Fibroblast of lung (primary cell): Measurements from ENCODE around the gene PCSK7. TPM values are rescaled to one million over a fixed set of nuclear protein-coding genes. Genes with fewer than 3 reads are reported as not detected.
A peak's percentile ranks its signal among the peaks of the same experiment; 100 is the strongest.

Experiments used
- DNase-seq, 2 donors: peaks; one replicate each; pipeline versions ENCODE4 v3.0.0 to v3.0.0-alpha.2; 2010; ENCODE audit warnings: low read depth in 2 of 2
- H2AFZ ChIP-seq: 2 replicates; pipeline ENCODE4 v1.5.1; 2012; ENCODE audit warnings: low read length, control low read depth, inconsistent platforms
- H3K27ac ChIP-seq: 2 replicates; pipeline ENCODE4 v1.5.1; 2011; ENCODE audit warnings: low read length, control low read depth; ENCODE audit not compliant: insufficient read depth
- H3K27me3 ChIP-seq: 2 replicates; pipeline ENCODE4 v1.5.1; 2011; ENCODE audit warnings: mild to moderate bottlenecking, low read length; ENCODE audit not compliant: control insufficient read depth, insufficient read depth
- H3K36me3 ChIP-seq: 2 replicates; pipeline ENCODE4 v1.5.1; 2011; ENCODE audit warnings: low read length; ENCODE audit not compliant: control insufficient read depth, insufficient read depth
- H3K4me1 ChIP-seq: 2 replicates; pipeline ENCODE4 v1.5.1; 2011; ENCODE audit warnings: low read length; ENCODE audit not compliant: control insufficient read depth, insufficient read depth; ENCODE audit errors: extremely low read depth
- H3K4me2 ChIP-seq: 2 replicates; pipeline ENCODE4 v1.5.1; 2011; ENCODE audit warnings: low read length, control low read depth; ENCODE audit not compliant: insufficient read depth; ENCODE audit errors: extremely low read depth
- H3K4me3 ChIP-seq, 4 experiments: fragments of 200-600 bp in 1 of 4; sonication (generic) in 1 of 4; replicated peaks in 1 of 4; 2 replicates each; pipeline ENCODE4 v1.5.1; 2011 to 2016; ENCODE audit warnings: low read length in 4 of 4, low read depth in 3 of 4, mild to moderate bottlenecking in 3 of 4, control low read depth in 2 of 4, inconsistent platforms in 1 of 4, mixed read lengths in 1 of 4; ENCODE audit not compliant: insufficient read depth in 1 of 4; ENCODE audit errors: control extremely low read depth in 1 of 4
- H3K79me2 ChIP-seq: 2 replicates; pipeline ENCODE4 v1.5.1; 2012; ENCODE audit warnings: mild to moderate bottlenecking, low read length, inconsistent platforms; ENCODE audit not compliant: control insufficient read depth, insufficient read depth
- H3K9ac ChIP-seq: 2 replicates; pipeline ENCODE4 v1.5.1; 2011; ENCODE audit warnings: mild to moderate bottlenecking, low read length, control low read depth; ENCODE audit not compliant: insufficient read depth
- H3K9me3 ChIP-seq: 2 replicates; pipeline ENCODE4 v1.5.1; 2012; ENCODE audit warnings: low read depth, low read length; ENCODE audit not compliant: control insufficient read depth, insufficient read depth
- H4K20me1 ChIP-seq: 2 replicates; pipeline ENCODE4 v1.5.1; 2011; ENCODE audit warnings: low read length; ENCODE audit not compliant: control insufficient read depth, insufficient read depth; ENCODE audit errors: extremely low read depth
- CTCF ChIP-seq, 2 donors: IDR thresholded peaks in 1 of 2; conservative IDR thresholded peaks in 1 of 2; 1 replicate in 1 of 2; 2 replicates in 1 of 2; pipeline ENCODE4 v1.5.1; 2011 to 2012; ENCODE audit warnings: low read length in 2 of 2, control low read depth in 1 of 2, inconsistent platforms in 1 of 2, low read depth in 1 of 2, mild to moderate bottlenecking in 1 of 2
- EZH2 ChIP-seq: IDR thresholded peaks from 2 replicates; pipeline ENCODE4 v1.5.1; 2012; ENCODE audit warnings: low read length, control low read depth, mild to moderate bottlenecking; ENCODE audit errors: missing control alignments
- polyA plus RNA-seq, 2 donors: library from polyadenylated mRNA; depleted of rRNA in 1 of 2; stranded (reverse) in 1 of 2; unstranded in 1 of 2; fragments of >200 nt; gene quantifications; 2 replicates each; pipeline ENCODE4 v1.2.1, GENCODE V29; 2011 to 2012; ENCODE audit warnings: missing spikeins in 1 of 2
- total RNA-seq: library from RNA; depleted of rRNA; stranded (reverse); fragments of >200 nt; gene quantifications from 2 replicates; pipeline ENCODE4 v1.2.1, GENCODE V29; 2014

The PCSK7 gene
- total and polyA plus RNA-seq, 2 donors (not counting 1 experiment from before 2014, with no cell fraction given), result 26.8 to 38.3 TPM

- peaks cover 2% of the 10 kb centered on the region for H3K4me1 ChIP-seq
- H3K9ac ChIP-seq, result peak overlapping the region; percentile 66
- peaks cover 35% of the 10 kb centered on the region for H3K79me2 ChIP-seq
- no peaks in the 10 kb centered on the region for H3K9me3 ChIP-seq
- no peaks in the 10 kb centered on the region for H3K27me3 ChIP-seq
- peak overlapping the region; percentile 97 for H3K4me2 ChIP-seq
- no peak for DNase-seq
- peak overlapping the region; percentile 46 to 99 (median 72) for H3K4me3 ChIP-seq
- no peaks in the 10 kb centered on the region for H4K20me1 ChIP-seq
- H3K27ac ChIP-seq, result peak overlapping the region; percentile 38
- no peak overlapping the region for H2AFZ ChIP-seq
- TF ChIP-seq CTCF (conservative IDR thresholded peaks at IDR 0.05 in 1 of 2, IDR thresholded peaks at IDR 0.05 in 1 of 2; ENCODE audit: low read depth in 1 of 2, low read length in 2 of 2) (no peak), EZH2 (no peak)
- H3K36me3 ChIP-seq, result peaks cover 13% of the 10 kb centered on the region
Measured at GRCh38 chr11:117232911-117233409, 1.1 kb upstream of the PCSK7 start.

DNA sequence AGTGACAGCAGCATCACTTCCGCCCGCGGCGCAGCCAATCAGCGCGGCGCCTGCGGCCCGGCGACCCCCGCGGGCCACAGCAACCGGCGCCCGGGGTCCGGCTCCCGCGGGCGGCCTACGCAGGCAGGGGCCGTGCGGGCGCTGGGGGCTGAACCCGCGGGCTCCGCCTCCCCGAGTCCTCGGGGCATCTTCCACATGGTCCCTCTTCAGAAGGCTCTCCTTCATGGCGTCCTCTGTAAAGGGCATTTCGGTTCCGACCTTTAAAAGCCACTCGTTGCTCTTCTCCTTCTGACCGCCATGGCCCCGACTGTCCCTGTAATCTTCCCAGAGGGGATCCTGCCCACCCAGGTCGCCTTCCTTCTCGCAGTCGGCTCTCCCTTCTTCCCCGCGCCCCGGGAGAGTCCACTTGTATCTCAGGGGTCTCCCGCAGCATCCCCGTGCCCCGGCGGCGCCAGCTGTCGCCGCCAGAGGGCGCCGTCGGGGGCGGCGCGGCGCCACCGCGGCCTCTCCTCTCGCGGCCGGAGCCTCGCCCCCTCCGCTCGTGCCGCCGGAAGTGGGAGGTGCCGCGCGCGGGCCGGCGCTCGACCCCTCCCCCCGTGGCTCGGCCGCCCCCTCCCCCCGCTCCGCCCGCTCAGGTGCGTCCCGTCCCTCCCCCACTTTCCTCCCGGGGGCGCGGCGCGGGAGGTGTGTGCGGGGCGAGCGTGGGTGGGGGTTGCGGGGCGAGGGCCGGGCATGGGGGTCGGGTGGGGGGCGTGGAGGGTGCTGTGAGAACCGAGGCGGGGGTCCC is 412 bp upstream of the PCSK7 start, which contains the start of gene RNF214:
Gene RNF214 (plus strand): TSS at position 580 of the 787 bp plus-strand sequence. CDS start 1,602 bp downstream, outside the sequence.
- Histone ChIP-seq H3K9ac (peak within 1 kb of the TSS; percentile 86), H3K4me2 (peak within 1 kb of the TSS; percentile 97), H3K9me3 (no peaks in the 10 kb centered on the region), H3K4me1 (peaks cover 2% of the 10 kb centered on the region), H2AFZ (peak within 1 kb of the TSS; percentile 88), H3K4me3 (peak within 1 kb of the TSS; percentile 89 to 99 (median 94)), H4K20me1 (no peaks in the 10 kb centered on the region), H3K36me3 (peaks cover 14% of the 10 kb centered on the region), H3K27ac (peak within 1 kb of the TSS; percentile 92), H3K79me2 (peaks cover 35% of the 10 kb centered on the region), H3K27me3 (no peaks in the 10 kb centered on the region)
- TF ChIP-seq CTCF (conservative IDR thresholded peaks at IDR 0.05 in 1 of 2, IDR thresholded peaks at IDR 0.05 in 1 of 2; ENCODE audit: low read depth in 1 of 2, low read length in 2 of 2), result peak; percentile 42 to 70
- no peak for TF ChIP-seq EZH2
- DNase-seq, result peak; percentile 64

- Histone ChIP-seq H3K4me2 (peak overlapping the region; percentile 88), H3K4me1 (peaks cover 2% of the 10 kb centered on the region), H3K9ac (peak overlapping the region; percentile 86), H3K4me3 (peak overlapping the region; percentile 85 to 99 (median 94)), H4K20me1 (no peaks in the 10 kb centered on the region), H3K27me3 (no peaks in the 10 kb centered on the region), H3K36me3 (peaks cover 16% of the 10 kb centered on the region), H2AFZ (peak overlapping the region; percentile 23), H3K79me2 (peaks cover 35% of the 10 kb centered on the region), H3K27ac (peak overlapping the region; percentile 92), H3K9me3 (no peaks in the 10 kb centered on the region)
- no peak for DNase-seq
- TF ChIP-seq EZH2 (no peak), CTCF (conservative IDR thresholded peaks at IDR 0.05 in 1 of 2, IDR thresholded peaks at IDR 0.05 in 1 of 2; ENCODE audit: low read depth in 1 of 2, low read length in 2 of 2) (no peak)
Measured at GRCh38 chr11:117230999-117231841, 653 bp downstream of the PCSK7 start.
